PC-3 (cell line): ENCODE data around the gene UBE2D4. TPM values are rescaled to one million over a fixed set of nuclear protein-coding genes. Genes with fewer than 3 reads are reported as not detected.

Experiments
- ATAC-seq: fragments of 200-7000 bp; cut with Tn5 transposase; 2 replicates; pipeline ENCODE4 v1.9.1; 2020; ENCODE audit warnings: mild to moderate bottlenecking, moderate library complexity
- BruUV-seq: library from RNA; stranded (reverse); fragments of 400-500 nt; replicated peaks from 2 replicates; lab custom pipeline; 2021; lab: Mats Ljungman, UMichigan
- CTCF ChIA-PET: fragments of 300-600 bp; sonication (Branson Sonifier 250); formaldehyde crosslinking; loops from one replicate; lab custom pipeline; 2022; ENCODE audit warnings: antibody characterized with exemption; lab: Charles Lee
- POLR2A ChIA-PET: fragments of 300-600 bp; sonication (Branson Sonifier 250); formaldehyde crosslinking; loops from one replicate; lab custom pipeline; 2022; ENCODE audit warnings: antibody characterized with exemption; ENCODE audit not compliant: unreplicated experiment; lab: Charles Lee
- DNase-seq: peaks from one replicate; pipeline ENCODE4 v3.0.0-alpha.2; 2015
- H2AFZ ChIP-seq: fragments of 300-600 bp; sonication (generic); 2 replicates; pipeline ENCODE4 v1.6.0; 2016; ENCODE audit warnings: antibody characterized with exemption, low read length
- H3F3A ChIP-seq: fragments of 300-600 bp; sonication (generic); one replicate; pipeline ENCODE4 v1.6.0; 2017; ENCODE audit warnings: antibody characterized with exemption, low read length, control low read depth, mild to moderate bottlenecking; ENCODE audit not compliant: unreplicated experiment
- H3K27ac ChIP-seq: fragments of 300-600 bp; sonication (generic); 2 replicates; pipeline ENCODE4 v1.5.1; 2016; ENCODE audit warnings: mild to moderate bottlenecking, low read length
- H3K27me3 ChIP-seq: fragments of 300-600 bp; sonication (generic); 2 replicates; pipeline ENCODE4 v1.6.1; 2016; ENCODE audit warnings: low read length, mixed read lengths
- H3K36me3 ChIP-seq: fragments of 300-600 bp; sonication (generic); 2 replicates; pipeline ENCODE4 v1.6.1; 2016; ENCODE audit warnings: low read depth, mixed run types, low read length, mixed read lengths
- H3K4me1 ChIP-seq: fragments of 300-600 bp; sonication (generic); 2 replicates; pipeline ENCODE4 v1.5.1; 2016; ENCODE audit warnings: low read length; ENCODE audit not compliant: insufficient read depth
- H3K4me2 ChIP-seq: fragments of 300-600 bp; sonication (generic); 2 replicates; pipeline ENCODE4 v1.6.0; 2016; ENCODE audit warnings: low read length
- H3K4me3 ChIP-seq: fragments of 300-600 bp; sonication (generic); 2 replicates; pipeline ENCODE4 v1.5.1; 2016; ENCODE audit warnings: mild to moderate bottlenecking, low read length, mixed read lengths
- H3K79me2 ChIP-seq: fragments of 300-600 bp; sonication (generic); 2 replicates; pipeline ENCODE4 v1.6.1; 2017; ENCODE audit warnings: low read length, mixed read lengths
- H3K9ac ChIP-seq: fragments of 300-600 bp; sonication (generic); 2 replicates; pipeline ENCODE4 v1.6.0; 2016; ENCODE audit warnings: mild to moderate bottlenecking, low read length
- H3K9me2 ChIP-seq: fragments of 300-600 bp; sonication (generic); replicated peaks from 2 replicates; pipeline ENCODE4 v1.6.1; 2016; ENCODE audit warnings: mixed run types, low read length, mixed read lengths
- H3K9me3 ChIP-seq: fragments of 300-600 bp; sonication (generic); 2 replicates; pipeline ENCODE4 v1.6.1; 2016; ENCODE audit warnings: low read length, mixed read lengths
- H4K20me1 ChIP-seq: fragments of 300-600 bp; sonication (generic); 2 replicates; pipeline ENCODE4 v1.6.1; 2016; ENCODE audit warnings: low read length, mixed read lengths
- CTCF ChIP-seq: fragments of 300-600 bp; sonication (generic); conservative IDR thresholded peaks from 2 replicates; pipeline ENCODE4 v1.5.1; 2017; ENCODE audit warnings: antibody characterized with exemption, low read depth, mild to moderate bottlenecking, low read length
- EZH2 ChIP-seq: fragments of 300-600 bp; sonication (generic); IDR thresholded peaks from one replicate; pipeline ENCODE4 v1.6.1; 2017; ENCODE audit warnings: antibody characterized with exemption, mild to moderate bottlenecking, low read length; ENCODE audit not compliant: unreplicated experiment
- EZH2phosphoT487 ChIP-seq: fragments of 300-600 bp; sonication (generic); IDR thresholded peaks from 2 replicates; pipeline ENCODE4 v1.6.1; 2018; ENCODE audit warnings: mild to moderate bottlenecking, antibody characterized with exemption, low read length, borderline replicate concordance
- intact Hi-C: fragments of 100-400 bp; cut with micrococcal nuclease; formaldehyde crosslinking; loops from 2 replicates; pipeline ENCODE4 v1.9.0; 2023
- total RNA-seq: library from RNA; depleted of rRNA; stranded (reverse); fragments of >200 nt; gene quantifications from 2 replicates; pipeline ENCODE4 v1.2.3, GENCODE V29; 2014

UBE2D4 gene
- total RNA-seq, 1 experiment from 2014 or later = 11.8 TPM

GRCh38 chr7:43877968-43878864 is 48.0 kb upstream of the UBE2D4 start:
- no peak overlapping the region for H3K27ac ChIP-seq
- no peak for TF ChIP-seq CTCF
- no peak for TF ChIP-seq EZH2phosphoT487
- TF ChIP-seq EZH2 = no peak
- CTCF ChIA-PET = no interaction called here
- no peak overlapping the region for H3K9ac ChIP-seq
- H3K4me2 ChIP-seq = no peak overlapping the region
- H4K20me1 ChIP-seq = no peaks in the 10 kb centered on the region
- intact Hi-C loops = no loop called here
- no peak for ATAC-seq
- no peaks in the 10 kb centered on the region for H3K9me3 ChIP-seq
- no peak overlapping the region for H3K4me3 ChIP-seq
- no peak for DNase-seq
- peaks cover 8% of the 10 kb centered on the region for H3F3A ChIP-seq
- no peak overlapping the region for H2AFZ ChIP-seq
- peaks cover 22% of the 10 kb centered on the region for H3K4me1 ChIP-seq
- H3K79me2 ChIP-seq = peaks cover 15% of the 10 kb centered on the region; the same call in 1 of the 2 replicates
- TSS peak; percentile 7 for BruUV-seq
- POLR2A ChIA-PET = no interaction called here
- H3K36me3 ChIP-seq = peaks cover 61% of the 10 kb centered on the region
- no peaks in the 10 kb centered on the region for H3K9me2 ChIP-seq
- H3K27me3 ChIP-seq = no peaks in the 10 kb centered on the region

- Histone ChIP-seq H3K4me1 (peaks cover 17% of the 10 kb centered on the region), H3K4me3 (no peak overlapping the region), H3K4me2 (no peak overlapping the region), H3K27me3 (no peaks in the 10 kb centered on the region), H3F3A (peaks cover 5% of the 10 kb centered on the region), H3K36me3 (peaks cover 61% of the 10 kb centered on the region), H4K20me1 (no peaks in the 10 kb centered on the region), H3K9ac (no peak overlapping the region), H3K79me2 (peaks cover 15% of the 10 kb centered on the region; the same call in 1 of the 2 replicates), H3K27ac (peak overlapping the region; percentile 47), H3K9me2 (no peaks in the 10 kb centered on the region), H2AFZ (no peak overlapping the region), H3K9me3 (no peaks in the 10 kb centered on the region)
- intact Hi-C loops = no loop called here
- ATAC-seq = no peak
- ChIA-PET POLR2A (interaction anchor here (0.5 kb wide), 1 partner anchor 296 kb away, joined by 5 read pairs; no protein-coding TSS in a partner anchor), CTCF (no interaction called here)
- DNase-seq = no peak
- no peak for TF ChIP-seq EZH2phosphoT487
- no peak for TF ChIP-seq CTCF
- TF ChIP-seq EZH2 = no peak
- no TSS peak for BruUV-seq
Observed at GRCh38 chr7:43878867-43879266, 47.4 kb upstream of the UBE2D4 start.

- Histone ChIP-seq H3K4me2 (no peak overlapping the region), H3K9me2 (no peaks in the 10 kb centered on the region), H3K27ac (peak overlapping the region; percentile 47), H3F3A (no peaks in the 10 kb centered on the region), H3K79me2 (peaks cover 15% of the 10 kb centered on the region; the same call in 1 of the 2 replicates), H3K36me3 (peaks cover 61% of the 10 kb centered on the region), H2AFZ (no peak overlapping the region), H4K20me1 (no peaks in the 10 kb centered on the region), H3K9ac (0 out of 2 replicates have a peak overlapping the region, but pooled peaks have one; percentile 4), H3K9me3 (no peaks in the 10 kb centered on the region), H3K4me1 (peaks cover 11% of the 10 kb centered on the region), H3K27me3 (no peaks in the 10 kb centered on the region), H3K4me3 (no peak overlapping the region)
- ChIA-PET CTCF (no interaction called here), POLR2A (interaction anchor here (0.5 kb wide), 1 partner anchor 297 kb away, joined by 5 read pairs; no protein-coding TSS in a partner anchor)
- BruUV-seq = no TSS peak
- DNase-seq (peak; percentile 30), ATAC-seq (peak; percentile 83)
- TF ChIP-seq EZH2 = no peak
- no peak for TF ChIP-seq CTCF
- TF ChIP-seq EZH2phosphoT487 = no peak
- intact Hi-C loops = no loop called here
Observed at GRCh38 chr7:43879477-43879876, 46.8 kb upstream of the UBE2D4 start.
